Activated B cell treated with CpG ODN at 0.5 μM for 24 hours (primary cell): Measurements from ENCODE around the gene RAD52. TPM values are rescaled to one million over a fixed set of nuclear protein-coding genes. Genes with fewer than 3 reads are reported as not detected.

Experiments used
- ATAC-seq: fragments of 200-7000 bp; cut with Tn5 transposase; one replicate; pipeline ENCODE4 v1.10.0; 2021; ENCODE audit warnings: low read depth, mild to moderate bottlenecking, moderate library complexity
- CTCF ChIA-PET: fragments of 350-600 bp; sonication (Branson Sonifier 250); formaldehyde crosslinking; loops from one replicate; lab custom pipeline; 2021; ENCODE audit warnings: antibody characterized with exemption; lab: Charles Lee
- POLR2A ChIA-PET: fragments of 350-600 bp; sonication (Branson Sonifier 250); formaldehyde crosslinking; loops from one replicate; lab custom pipeline; 2021; ENCODE audit warnings: antibody characterized with exemption; lab: Charles Lee
- DNase-seq: peaks from one replicate; pipeline ENCODE4 v3.0.0; 2022
- H3K27ac Mint-ChIP-seq: one replicate; pipeline ENCODE4 v1.8.0; 2020; ENCODE audit warnings: mixed read lengths
- H3K27me3 Mint-ChIP-seq: one replicate; pipeline ENCODE4 v1.8.0; 2021; ENCODE audit warnings: mixed read lengths
- H3K36me3 Mint-ChIP-seq: one replicate; pipeline ENCODE4 v1.8.0; 2021; ENCODE audit warnings: low read depth, mixed read lengths
- H3K4me1 Mint-ChIP-seq: one replicate; pipeline ENCODE4 v1.8.0; 2021; ENCODE audit warnings: mixed read lengths
- H3K4me3 Mint-ChIP-seq: one replicate; pipeline ENCODE4 v1.8.0; 2020; ENCODE audit warnings: mild to moderate bottlenecking, mixed read lengths
- H3K9me3 Mint-ChIP-seq: one replicate; pipeline ENCODE4 v1.8.0; 2020; ENCODE audit warnings: mixed read lengths
- CTCF ChIP-seq: fragments of 200-600 bp; IDR thresholded peaks from one replicate; pipeline ENCODE4 v1.8.0; 2022; ENCODE audit warnings: antibody characterized with exemption, mild to moderate bottlenecking
- intact Hi-C: fragments of 100-400 bp; cut with micrococcal nuclease; formaldehyde crosslinking; loops from one replicate; pipeline ENCODE4 v1.15.1; 2024
- total RNA-seq: library from RNA; stranded (reverse); gene quantifications from 2 replicates; pipeline ENCODE4 v1.2.3, GENCODE V29; 2022

The RAD52 gene
- total RNA-seq, 1 donor from 2014 or later, result 15.2 TPM

GRCh38 chr12:912466-913235, 36.8 kb downstream of the RAD52 start:
- ChIA-PET CTCF (interaction anchor here (0.6 to 2.3 kb wide), 2 partner anchors 180 to 205 kb away, joined by 3 to 5 read pairs; no protein-coding TSS in a partner anchor), POLR2A (interaction anchor here (0.5 kb wide), 1 partner anchor 1017 kb away, joined by 4 read pairs; no protein-coding TSS in a partner anchor)
- Mint-ChIP-seq H3K4me1 (peaks cover 25% of the 10 kb centered on the region), H3K9me3 (no peaks in the 10 kb centered on the region), H3K27ac (no peak overlapping the region), H3K36me3 (peaks cover 86% of the 10 kb centered on the region), H3K4me3 (no peak overlapping the region), H3K27me3 (no peaks in the 10 kb centered on the region)
- DNase-seq, result no peak
- no peak for TF ChIP-seq CTCF
- no peak for ATAC-seq
- intact Hi-C loops, result loop anchor here (10.0 kb wide), 1 partner anchor 182 kb away; no protein-coding TSS in a partner anchor

- no peaks in the 10 kb centered on the region for H3K9me3 Mint-ChIP-seq
- H3K4me3 Mint-ChIP-seq, result no peak overlapping the region
- no peak for TF ChIP-seq CTCF
- no peaks in the 10 kb centered on the region for H3K27me3 Mint-ChIP-seq
- ChIA-PET CTCF (interaction anchor here (1.4 kb wide), 1 partner anchor 694 kb away, joined by 3 read pairs; no protein-coding TSS in a partner anchor), POLR2A (interaction anchor here (0.7 to 1.6 kb wide), 2 partner anchors 38 to 508 kb away, joined by 3 to 7 read pairs; partner anchors contain the start of gene RAD52)
- no peak overlapping the region for H3K27ac Mint-ChIP-seq
- DNase-seq (no peak), ATAC-seq (no peak)
- H3K36me3 Mint-ChIP-seq, result peaks cover 84% of the 10 kb centered on the region
- H3K4me1 Mint-ChIP-seq, result peaks cover 25% of the 10 kb centered on the region
- intact Hi-C loops, result loop anchor here (10.0 kb wide), 1 partner anchor 183 kb away; no protein-coding TSS in a partner anchor
These were observed 38.2 kb downstream of the RAD52 start for GRCh38 chr12:911191-911826.

- POLR2A ChIA-PET, result interaction anchor here (1.6 kb wide), 1 partner anchor 39 kb away, joined by 7 read pairs; the partner anchor contains the start of gene RAD52
- intact Hi-C loops, result loop anchor here (10.0 kb wide), 1 partner anchor 184 kb away; no protein-coding TSS in a partner anchor
- H3K4me3 Mint-ChIP-seq, result no peak overlapping the region
- peak overlapping the region; percentile 53 for H3K27ac Mint-ChIP-seq
- H3K4me1 Mint-ChIP-seq, result peaks cover 25% of the 10 kb centered on the region
- no peaks in the 10 kb centered on the region for H3K9me3 Mint-ChIP-seq
- CTCF ChIA-PET, result interaction anchor here (1.4 kb wide), 1 partner anchor 695 kb away, joined by 3 read pairs; no protein-coding TSS in a partner anchor
- peaks cover 84% of the 10 kb centered on the region for H3K36me3 Mint-ChIP-seq
- DNase-seq, result no peak
- no peak for ATAC-seq
- TF ChIP-seq CTCF, result no peak
- no peaks in the 10 kb centered on the region for H3K27me3 Mint-ChIP-seq
These were observed 39.1 kb downstream of the RAD52 start for GRCh38 chr12:910416-910815.

- DNase-seq, result no peak
- H3K4me1 Mint-ChIP-seq, result peaks cover 23% of the 10 kb centered on the region
- no peak for ATAC-seq
- no peak overlapping the region for H3K4me3 Mint-ChIP-seq
- intact Hi-C loops, result loop anchor here (10.0 kb wide), 1 partner anchor 185 kb away; no protein-coding TSS in a partner anchor
- H3K36me3 Mint-ChIP-seq, result peaks cover 84% of the 10 kb centered on the region
- H3K27ac Mint-ChIP-seq, result no peak overlapping the region
- no peaks in the 10 kb centered on the region for H3K9me3 Mint-ChIP-seq
- POLR2A ChIA-PET, result interaction anchor here (1.6 kb wide), 1 partner anchor 40 kb away, joined by 7 read pairs; the partner anchor contains the start of gene RAD52
- TF ChIP-seq CTCF, result no peak
- no peaks in the 10 kb centered on the region for H3K27me3 Mint-ChIP-seq
- CTCF ChIA-PET, result interaction anchor here (1.1 to 1.4 kb wide), 2 partner anchors 673 to 695 kb away, joined by 3 read pairs; no protein-coding TSS in a partner anchor
These were observed 39.6 kb downstream of the RAD52 start for GRCh38 chr12:909861-910260.
